IMR-90 (cell line): ENCODE measurements around the gene CACNA2D4. TPM values are rescaled to one million over a fixed set of nuclear protein-coding genes. Genes with fewer than 3 reads are reported as not detected.

Experiments used
- ATAC-seq: fragments of 200-7000 bp; cut with Tn5 transposase; 2 replicates; pipeline ENCODE4 v1.9.1; 2020; ENCODE audit warnings: low read depth, mild to moderate bottlenecking, moderate library complexity
- BruUV-seq: library from RNA; stranded (reverse); fragments of 400-500 nt; replicated peaks from 2 replicates; lab custom pipeline; 2021; lab: Mats Ljungman, UMichigan
- CTCF ChIA-PET: fragments of 300-600 bp; formaldehyde crosslinking; extraction: SDS; loops from one replicate; lab custom pipeline; 2021; ENCODE audit warnings: antibody characterized with exemption; lab: Yijun Ruan, JAX
- POLR2A ChIA-PET: fragments of 300-600 bp; sonication (Branson Sonifier 250); formaldehyde crosslinking; loops from one replicate; lab custom pipeline; 2022; ENCODE audit warnings: antibody characterized with exemption; ENCODE audit not compliant: unreplicated experiment; lab: Charles Lee
- DNase-seq: peaks from one replicate; pipeline ENCODE4 v3.0.0; 2013
- H2AFZ ChIP-seq: replicated peaks from 2 replicates; pipeline ENCODE3; 2013; ENCODE audit warnings: low read length, mild to moderate bottlenecking; ENCODE audit not compliant: poor library complexity
- H2AK5ac ChIP-seq: 2 replicates; pipeline ENCODE4 v1.6.1; 2013; ENCODE audit warnings: low read depth, low read length, inconsistent platforms
- H2AK9ac ChIP-seq: replicated peaks from 2 replicates; pipeline ENCODE3; 2013; ENCODE audit warnings: mild to moderate bottlenecking, low read depth, low read length, moderate library complexity; ENCODE audit not compliant: poor library complexity
- H2BK120ac ChIP-seq: 2 replicates; pipeline ENCODE4 v1.6.1; 2013; ENCODE audit warnings: low read depth, low read length, inconsistent platforms
- H2BK15ac ChIP-seq: 3 replicates; pipeline ENCODE4 v1.6.1; 2013; ENCODE audit warnings: low read depth, low read length, inconsistent platforms
- H2BK20ac ChIP-seq: 2 replicates; pipeline ENCODE4 v1.6.1; 2013; ENCODE audit warnings: low read depth, mild to moderate bottlenecking, inconsistent platforms, low read length, moderate library complexity
- H2BK5ac ChIP-seq: 2 replicates; pipeline ENCODE4 v1.6.1; 2013; ENCODE audit warnings: mild to moderate bottlenecking, low read depth, low read length, inconsistent platforms; ENCODE audit not compliant: poor library complexity, severe bottlenecking
- H3K14ac ChIP-seq: replicated peaks from 2 replicates; pipeline ENCODE4 v1.6.1; 2013; ENCODE audit warnings: low read depth, low read length, inconsistent platforms
- H3K18ac ChIP-seq: 2 replicates; pipeline ENCODE4 v1.6.1; 2013; ENCODE audit warnings: low read depth, low read length, control low read depth
- H3K23ac ChIP-seq: 2 replicates; pipeline ENCODE4 v1.6.1; 2013; ENCODE audit warnings: low read depth, low read length, inconsistent platforms
- H3K27ac ChIP-seq: 2 replicates; pipeline ENCODE4 v1.5.1; 2013; ENCODE audit warnings: mild to moderate bottlenecking, control low read depth, low read length; ENCODE audit not compliant: insufficient read depth
- H3K27me3 ChIP-seq: 2 replicates; pipeline ENCODE4 v1.6.1; 2013; ENCODE audit warnings: low read length; ENCODE audit not compliant: control insufficient read depth, insufficient read depth
- H3K36me3 ChIP-seq: 2 replicates; pipeline ENCODE4 v1.6.1; 2013; ENCODE audit warnings: low read length, mixed read lengths; ENCODE audit not compliant: control insufficient read depth, insufficient read depth
- H3K4ac ChIP-seq: 2 replicates; pipeline ENCODE4 v1.6.1; 2013; ENCODE audit warnings: low read depth, low read length, inconsistent platforms
- H3K4me1 ChIP-seq: 2 replicates; pipeline ENCODE4 v1.6.1; 2013; ENCODE audit warnings: low read length, mixed read lengths; ENCODE audit not compliant: control insufficient read depth, insufficient read depth
- H3K4me2 ChIP-seq: 2 replicates; pipeline ENCODE4 v1.6.1; 2013; ENCODE audit warnings: low read depth, mild to moderate bottlenecking, control low read depth, low read length, moderate library complexity
- H3K4me3 ChIP-seq: 2 replicates; pipeline ENCODE4 v1.5.1; 2013; ENCODE audit warnings: low read depth, mild to moderate bottlenecking, control low read depth, low read length, moderate library complexity; ENCODE audit not compliant: insufficient read depth
- H3K56ac ChIP-seq: 2 replicates; pipeline ENCODE4 v1.6.1; 2013; ENCODE audit warnings: low read length, inconsistent platforms; ENCODE audit not compliant: insufficient read depth; ENCODE audit errors: extremely low read depth
- H3K79me1 ChIP-seq, 2 experiments: 2 replicates each; pipeline ENCODE4 v1.6.1; 2013; ENCODE audit warnings: low read length in 2 of 2, inconsistent platforms in 1 of 2, low read depth in 1 of 2
- H3K9ac ChIP-seq: 2 replicates; pipeline ENCODE4 v1.6.1; 2013; ENCODE audit warnings: low read depth, low read length, control low read depth
- H3K9me1 ChIP-seq: 2 replicates; pipeline ENCODE4 v1.6.1; 2013; ENCODE audit warnings: low read length, inconsistent platforms; ENCODE audit not compliant: insufficient read depth
- H3K9me3 ChIP-seq: 2 replicates; pipeline ENCODE4 v1.6.1; 2013; ENCODE audit warnings: low read length; ENCODE audit not compliant: control insufficient read depth, insufficient read depth
- H4K20me1 ChIP-seq: 2 replicates; pipeline ENCODE4 v1.6.1; 2013; ENCODE audit warnings: low read length, inconsistent platforms; ENCODE audit not compliant: insufficient read depth
- H4K5ac ChIP-seq: 2 replicates; pipeline ENCODE4 v1.6.1; 2013; ENCODE audit warnings: mild to moderate bottlenecking, low read depth, low read length, control low read depth
- H4K8ac ChIP-seq, 2 experiments: 2 replicates each; pipeline ENCODE4 v1.6.1; 2013; ENCODE audit warnings: low read depth in 2 of 2, low read length in 2 of 2, control low read depth in 1 of 2, inconsistent platforms in 1 of 2
- H4K91ac ChIP-seq: 2 replicates; pipeline ENCODE4 v1.6.1; 2013; ENCODE audit warnings: low read depth, low read length, inconsistent platforms; ENCODE audit not compliant: insufficient read depth
- BHLHE40 ChIP-seq: fragments of 150-350 bp; IDR thresholded peaks from 2 replicates; pipeline ENCODE4 v1.6.1; 2016; ENCODE audit warnings: mild to moderate bottlenecking, low read depth, low read length
- CEBPB ChIP-seq: IDR thresholded peaks from 2 replicates; pipeline ENCODE4 v1.6.1; 2012; ENCODE audit warnings: low read depth, low read length, improper control_type of control experiment
- CHD1 ChIP-seq: IDR thresholded peaks from 2 replicates; pipeline ENCODE4 v1.6.1; 2012; ENCODE audit warnings: low read depth, low read length, improper control_type of control experiment
- MAFK ChIP-seq: IDR thresholded peaks from 2 replicates; pipeline ENCODE4 v1.6.1; 2012; ENCODE audit warnings: low read depth, low read length, improper control_type of control experiment
- MAZ ChIP-seq: IDR thresholded peaks from 2 replicates; pipeline ENCODE4 v1.6.1; 2012; ENCODE audit warnings: low read depth, mild to moderate bottlenecking, low read length, improper control_type of control experiment, moderate library complexity, borderline replicate concordance
- NFE2L2 ChIP-seq: fragments of 150-350 bp; IDR thresholded peaks from 2 replicates; pipeline ENCODE4 v1.6.1; 2016; ENCODE audit warnings: low read depth, mild to moderate bottlenecking, low read length
- POLR2A ChIP-seq: IDR thresholded peaks from 2 replicates; pipeline ENCODE4 v1.6.1; 2012; ENCODE audit warnings: mild to moderate bottlenecking, low read depth, low read length
- RAD21 ChIP-seq: IDR thresholded peaks from 2 replicates; pipeline ENCODE4 v1.6.1; 2012; ENCODE audit warnings: low read length, improper control_type of control experiment
- RCOR1 ChIP-seq: IDR thresholded peaks from 2 replicates; pipeline ENCODE4 v1.6.1; 2012; ENCODE audit warnings: mild to moderate bottlenecking, low read length, improper control_type of control experiment; ENCODE audit not compliant: insufficient replicate concordance
- RFX5 ChIP-seq: IDR thresholded peaks from 2 replicates; pipeline ENCODE4 v1.8.0; 2012; ENCODE audit warnings: low read depth, mild to moderate bottlenecking, low read length, moderate library complexity
- SMC3 ChIP-seq: fragments of 150-350 bp; IDR thresholded peaks from 2 replicates; pipeline ENCODE4 v1.6.1; 2016; ENCODE audit warnings: low read depth, mild to moderate bottlenecking, antibody characterized with exemption, low read length, moderate library complexity
- WGBS, 2 experiments: methylation state at CpG; one replicate each; pipeline versions ENCODE4 v1.1.5 to v1.1.7; 2013; ENCODE audit warnings: missing lambda C conversion rate in 2 of 2; ENCODE audit not compliant: insufficient read length in 1 of 2; ENCODE audit errors: extremely low coverage in 2 of 2; 5-methylcytosine and 5-hydroxymethylcytosine counted together
- dilution Hi-C: fragments of 300-500 bp; cut with HindIII; formaldehyde crosslinking; loops from one replicate; pipeline ENCODE4 v1.14.3; 2018; ENCODE audit warnings: low sequenced_read_pairs; ENCODE audit not compliant: unreplicated experiment
- in situ Hi-C: fragments of 300-500 bp; cut with MboI; formaldehyde crosslinking; loops from 3 replicates; pipeline ENCODE4 v1.14.3; 2019; ENCODE audit warnings: low sequenced_read_pairs, inconsistent platforms, mixed read lengths
- intact Hi-C: fragments of 100-400 bp; cut with micrococcal nuclease; formaldehyde crosslinking; loops from 2 replicates; pipeline ENCODE4 v1.10.0; 2022
- polyA plus RNA-seq, 3 experiments: library from polyadenylated mRNA; depleted of rRNA; stranded (reverse); fragments of >200 nt; gene quantifications; 2 replicates each; pipeline ENCODE4 v1.2.3, GENCODE V29; 2012; ENCODE audit warnings: low replicate concordance in 1 of 3
- total RNA-seq: library from RNA; depleted of rRNA; stranded (reverse); fragments of >200 nt; gene quantifications from 2 replicates; pipeline ENCODE4 v1.2.3, GENCODE V29; 2012
- TF ChIP-seq, protein P1 (sequence below): fragments of 150-350 bp; IDR thresholded peaks from 2 replicates; pipeline ENCODE4 v1.6.1; 2017; ENCODE audit warnings: mild to moderate bottlenecking, antibody characterized with exemption, low read length, low read depth
- TF ChIP-seq, protein P2 (sequence below): fragments of 150-350 bp; IDR thresholded peaks from 2 replicates; pipeline ENCODE4 v1.6.1; 2016; ENCODE audit warnings: low read depth, mild to moderate bottlenecking, low read length, moderate library complexity, borderline replicate concordance
- TF ChIP-seq, protein P3 (sequence below): conservative IDR thresholded peaks from 2 replicates; pipeline ENCODE4 v1.5.1; 2012; ENCODE audit warnings: mild to moderate bottlenecking, low read depth, low read length, improper control_type of control experiment

Gene CACNA2D4
- total and polyA plus RNA-seq, 2 of the 4 experiments (the other 2 are of a cell fraction) = 0.18 to 0.22 TPM

DNA sequence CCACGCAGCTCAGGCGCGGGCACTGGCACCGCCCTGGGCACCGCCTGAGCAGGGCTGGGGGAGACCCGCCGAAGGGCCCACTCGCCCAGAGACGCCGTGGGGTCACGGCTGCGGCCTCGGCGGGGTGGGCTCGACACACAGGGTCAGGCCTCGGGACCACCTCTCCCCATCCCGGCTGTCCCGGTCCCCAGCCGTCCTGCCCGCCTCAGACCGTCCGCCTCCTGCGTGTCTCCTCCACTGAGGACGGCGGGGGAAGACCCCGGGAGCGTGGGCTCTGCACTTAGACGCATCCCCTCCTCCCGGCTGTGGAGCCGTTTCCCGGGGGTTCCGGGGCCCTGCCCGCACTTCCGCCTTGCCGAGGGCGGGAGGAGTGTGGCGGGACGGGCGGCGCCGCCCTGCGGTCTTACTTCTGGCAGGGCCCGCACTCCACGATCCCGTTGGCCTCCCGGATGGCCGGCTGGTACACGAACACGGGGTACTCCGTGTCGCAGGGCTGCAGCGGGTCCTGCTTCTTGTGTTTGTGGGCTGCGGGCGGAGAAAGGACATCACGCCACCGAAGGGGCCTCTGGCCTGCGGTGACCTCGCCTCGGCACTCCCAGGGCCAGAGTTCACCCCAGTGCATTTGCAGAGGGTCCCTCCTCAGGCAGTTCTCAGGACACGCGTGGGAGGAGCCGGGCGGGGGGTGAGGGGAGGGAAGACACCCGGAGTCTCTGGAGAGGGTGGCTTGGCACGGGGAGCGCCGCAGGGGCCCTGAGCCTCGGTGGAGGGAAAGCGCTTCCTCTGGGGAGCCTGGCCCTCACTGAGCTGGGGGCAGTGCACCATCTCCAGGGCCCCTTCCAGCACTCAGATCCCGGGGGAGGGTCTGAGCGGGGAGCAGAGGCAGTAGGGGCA lies 121.2 kb downstream of the CACNA2D4 start:
- Histone ChIP-seq H3K9me1 (peaks cover 4% of the 10 kb centered on the region; the same call in 1 of the 2 replicates), H3K23ac (no peak overlapping the region), H3K56ac (no peak overlapping the region), H4K20me1 (no peaks in the 10 kb centered on the region), H2BK20ac (no peak overlapping the region), H2BK5ac (no peak overlapping the region), H4K8ac (peak overlapping the region; percentile 28 to 51; a peak in 2 of 4 replicates), H4K5ac (no peak overlapping the region), H3K4ac (no peak overlapping the region), H3K9ac (no peak overlapping the region), H4K91ac (no peak overlapping the region), H3K27ac (no peak overlapping the region), H3K79me1 (0 out of 4 replicates have a peak, but pooled peaks cover 0 to 3% of the 10 kb centered on the region in 2 experiments), H2BK15ac (no peak overlapping the region), H2BK120ac (no peak overlapping the region), H3K18ac (no peak overlapping the region), H3K4me1 (peaks cover 4% of the 10 kb centered on the region; the same call in 1 of the 2 replicates), H3K4me2 (no peak overlapping the region), H3K4me3 (no peak overlapping the region), H3K14ac (no peak overlapping the region; the same call in 1 of the 2 replicates), H2AFZ (peak overlapping the region; percentile 98), H3K27me3 (no peaks in the 10 kb centered on the region; the same call in 1 of the 2 replicates), H2AK5ac (no peak overlapping the region), H3K36me3 (no peaks in the 10 kb centered on the region), H3K9me3 (no peaks in the 10 kb centered on the region), H2AK9ac (peak overlapping the region; percentile 42)
- 43% methylated on average over 19 of the region's 71 CpGs; no CpG with 5 or more reads in 1 of the 2 experiments for WGBS, 2 experiments
- POLR2A ChIA-PET = no interaction called here
- DNase-seq (no peak), ATAC-seq (no peak)
- in situ Hi-C loops (no loop called here), intact Hi-C loops (loop anchor here (5.0 kb wide), 1 partner anchor 255 kb away; the partner anchor contains the start of gene CACNA1C), dilution Hi-C loops (no loop called here)
- BruUV-seq = no TSS peak
- CTCF ChIA-PET = no interaction called here
- TF ChIP-seq SMC3 (no peak), RCOR1 (no peak), MAZ (no peak), CEBPB (no peak), CHD1 (no peak), MAFK (no peak), BHLHE40 (no peak), RAD21 (no peak), POLR2A (no peak), RFX5 (no peak), NFE2L2 (no peak)
- TF ChIP-seq, protein P1, sequence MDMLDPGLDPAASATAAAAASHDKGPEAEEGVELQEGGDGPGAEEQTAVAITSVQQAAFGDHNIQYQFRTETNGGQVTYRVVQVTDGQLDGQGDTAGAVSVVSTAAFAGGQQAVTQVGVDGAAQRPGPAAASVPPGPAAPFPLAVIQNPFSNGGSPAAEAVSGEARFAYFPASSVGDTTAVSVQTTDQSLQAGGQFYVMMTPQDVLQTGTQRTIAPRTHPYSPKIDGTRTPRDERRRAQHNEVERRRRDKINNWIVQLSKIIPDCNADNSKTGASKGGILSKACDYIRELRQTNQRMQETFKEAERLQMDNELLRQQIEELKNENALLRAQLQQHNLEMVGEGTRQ = no peak
- TF ChIP-seq, protein P2, sequence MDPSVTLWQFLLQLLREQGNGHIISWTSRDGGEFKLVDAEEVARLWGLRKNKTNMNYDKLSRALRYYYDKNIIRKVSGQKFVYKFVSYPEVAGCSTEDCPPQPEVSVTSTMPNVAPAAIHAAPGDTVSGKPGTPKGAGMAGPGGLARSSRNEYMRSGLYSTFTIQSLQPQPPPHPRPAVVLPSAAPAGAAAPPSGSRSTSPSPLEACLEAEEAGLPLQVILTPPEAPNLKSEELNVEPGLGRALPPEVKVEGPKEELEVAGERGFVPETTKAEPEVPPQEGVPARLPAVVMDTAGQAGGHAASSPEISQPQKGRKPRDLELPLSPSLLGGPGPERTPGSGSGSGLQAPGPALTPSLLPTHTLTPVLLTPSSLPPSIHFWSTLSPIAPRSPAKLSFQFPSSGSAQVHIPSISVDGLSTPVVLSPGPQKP = no peak
- TF ChIP-seq, protein P3, sequence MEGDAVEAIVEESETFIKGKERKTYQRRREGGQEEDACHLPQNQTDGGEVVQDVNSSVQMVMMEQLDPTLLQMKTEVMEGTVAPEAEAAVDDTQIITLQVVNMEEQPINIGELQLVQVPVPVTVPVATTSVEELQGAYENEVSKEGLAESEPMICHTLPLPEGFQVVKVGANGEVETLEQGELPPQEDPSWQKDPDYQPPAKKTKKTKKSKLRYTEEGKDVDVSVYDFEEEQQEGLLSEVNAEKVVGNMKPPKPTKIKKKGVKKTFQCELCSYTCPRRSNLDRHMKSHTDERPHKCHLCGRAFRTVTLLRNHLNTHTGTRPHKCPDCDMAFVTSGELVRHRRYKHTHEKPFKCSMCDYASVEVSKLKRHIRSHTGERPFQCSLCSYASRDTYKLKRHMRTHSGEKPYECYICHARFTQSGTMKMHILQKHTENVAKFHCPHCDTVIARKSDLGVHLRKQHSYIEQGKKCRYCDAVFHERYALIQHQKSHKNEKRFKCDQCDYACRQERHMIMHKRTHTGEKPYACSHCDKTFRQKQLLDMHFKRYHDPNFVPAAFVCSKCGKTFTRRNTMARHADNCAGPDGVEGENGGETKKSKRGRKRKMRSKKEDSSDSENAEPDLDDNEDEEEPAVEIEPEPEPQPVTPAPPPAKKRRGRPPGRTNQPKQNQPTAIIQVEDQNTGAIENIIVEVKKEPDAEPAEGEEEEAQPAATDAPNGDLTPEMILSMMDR = no peak
